ENCODE measurements around the gene IFNA4.
"Not testable (repeated sequence)": the region's sequence is repeated elsewhere in the genome, so short reads cannot be mapped to it uniquely, and the experiment has no call there.

The IFNA4 gene

GRCh38 chr9:21187487-21187886, at the start of gene IFNA4:
Gene IFNA4, minus strand, starts transcription at chr9:21187587. Its CDS starts 56 bp downstream, at chr9:21187531.
- not testable (repeated sequence) for DNase-seq

- not testable (repeated sequence) for DNase-seq
Observed at GRCh38 chr9:21236360-21236714, 49.0 kb upstream of the IFNA4 start.

- not testable (repeated sequence) for DNase-seq
Observed at GRCh38 chr9:21235468-21236359, 48.3 kb upstream of the IFNA4 start.

- no peak for DNase-seq
Observed at GRCh38 chr9:21234153-21234687, 46.8 kb upstream of the IFNA4 start.

GRCh38 chr9:21233258-21233657, 45.9 kb upstream of the IFNA4 start:
- no peak for DNase-seq

- DNase-seq = no peak
Observed at GRCh38 chr9:21228122-21228521, 40.7 kb upstream of the IFNA4 start, which contains the start of gene IFNA17. Gene IFNA17, minus strand, starts transcription at chr9:21228222. Its CDS starts 49 bp downstream, at chr9:21228173.

- not testable (repeated sequence) for DNase-seq
Observed at GRCh38 chr9:21217211-21217610, 29.8 kb upstream of the IFNA4 start, which contains the start of gene IFNA16. Gene IFNA16, minus strand, starts transcription at chr9:21217311. Its CDS starts 6 bp downstream, at chr9:21217305.

- DNase-seq = not testable (repeated sequence)
Observed at GRCh38 chr9:21213411-21214326, 26.3 kb upstream of the IFNA4 start.

- DNase-seq = not testable (repeated sequence)
Observed at GRCh38 chr9:21212160-21212559, 24.8 kb upstream of the IFNA4 start.

- not testable (repeated sequence) for DNase-seq
Observed at GRCh38 chr9:21210782-21211181, 23.4 kb upstream of the IFNA4 start.

- no peak for DNase-seq
Observed at GRCh38 chr9:21210311-21210710, 22.9 kb upstream of the IFNA4 start.

GRCh38 chr9:21207043-21207442, 19.7 kb upstream of the IFNA4 start, which contains the start of gene IFNA10:
Gene IFNA10, minus strand, starts transcription at chr9:21207143. Its CDS starts 46 bp downstream, at chr9:21207097.
- not testable (repeated sequence) for DNase-seq

GRCh38 chr9:21205204-21205603, 17.8 kb upstream of the IFNA4 start:
- no peak for DNase-seq

- DNase-seq = not testable (repeated sequence)
Observed at GRCh38 chr9:21202105-21202504, 14.7 kb upstream of the IFNA4 start, which contains the start of gene IFNA7. Gene IFNA7, minus strand, starts transcription at chr9:21202205. Its CDS starts 40 bp downstream, at chr9:21202165.

- DNase-seq = peak; percentile 1
Observed at GRCh38 chr9:21194867-21195776, 7.7 kb upstream of the IFNA4 start.

GRCh38 chr9:21182810-21183736, 4.3 kb downstream of the IFNA4 start:
- not testable (repeated sequence) for DNase-seq

- no peak for DNase-seq
Observed at GRCh38 chr9:21174671-21175070, 12.7 kb downstream of the IFNA4 start.

GRCh38 chr9:21172156-21172555, 15.2 kb downstream of the IFNA4 start:
- DNase-seq = no peak

- DNase-seq = no peak
Observed at GRCh38 chr9:21171351-21171750, 16.0 kb downstream of the IFNA4 start.

- DNase-seq = not testable (repeated sequence)
Observed at GRCh38 chr9:21166560-21166959, 20.8 kb downstream of the IFNA4 start, which contains the start of gene IFNA21. Gene IFNA21, minus strand, starts transcription at chr9:21166660. Its CDS starts 48 bp downstream, at chr9:21166612.

Measured in NCI-H1092 (cell line).